Endothelial cell of umbilical vein (primary cell): ENCODE results near the gene URGCP. TPM values are rescaled to one million over a fixed set of nuclear protein-coding genes. Genes with fewer than 3 reads are reported as not detected.

Source experiments
- Bru-seq: library from RNA; stranded (reverse); fragments of 400-500 nt; gene quantifications from one replicate; lab custom pipeline; 2021; lab: Mats Ljungman, UMichigan
- BruChase-seq, 2 experiments: library from RNA; stranded (reverse); fragments of 400-500 nt; gene quantifications; one replicate each; lab custom pipeline; 2021; lab: Mats Ljungman, UMichigan
- BruUV-seq: library from RNA; stranded (reverse); fragments of 400-500 nt; replicated peaks from 2 replicates; lab custom pipeline; 2021; lab: Mats Ljungman, UMichigan
- CTCF ChIA-PET: fragments of 300-600, 350-600 bp; sonication (Branson Sonifier 250); formaldehyde crosslinking; loops from one replicate; lab custom pipeline; 2021; ENCODE audit warnings: antibody characterized with exemption, inconsistent platforms; lab: Charles Lee
- POLR2A ChIA-PET: fragments of 300-600, 350-600 bp; sonication (Branson Sonifier 250); formaldehyde crosslinking; loops from one replicate; lab custom pipeline; 2021; ENCODE audit warnings: antibody characterized with exemption, inconsistent platforms; lab: Charles Lee
- DNase-seq: peaks from one replicate; pipeline ENCODE4 v3.0.0-alpha.2; 2011; ENCODE audit warnings: low read depth, low spot score
- FAIRE-seq: peaks from 2 replicates; lab custom pipeline; 2011; peaks lifted over from hg19 to GRCh38; lab: Jason Lieb, UNC
- H2AFZ ChIP-seq: 2 replicates; pipeline ENCODE4 v1.6.0; 2012; ENCODE audit warnings: low read depth, low read length, control low read depth, inconsistent platforms
- H3K27ac ChIP-seq: 2 replicates; pipeline ENCODE4 v1.5.1; 2011; ENCODE audit warnings: low read depth, mild to moderate bottlenecking, control low read depth, low read length, moderate library complexity; ENCODE audit not compliant: insufficient read depth
- H3K27me3 ChIP-seq, 2 experiments: 2 replicates each; pipeline versions ENCODE4 v1.6.0 to v1.6.1; 2011; ENCODE audit warnings: low read length in 2 of 2, mixed read lengths in 1 of 2; ENCODE audit not compliant: control insufficient read depth in 2 of 2, insufficient read depth in 2 of 2
- H3K36me3 ChIP-seq, 2 experiments: 2 replicates in 1 of 2; 3 replicates in 1 of 2; pipeline ENCODE4 v1.5.1; 2011; ENCODE audit warnings: low read length in 2 of 2, mild to moderate bottlenecking in 1 of 2, moderate library complexity in 1 of 2; ENCODE audit not compliant: control insufficient read depth in 2 of 2, insufficient read depth in 2 of 2; ENCODE audit errors: extremely low read depth in 1 of 2
- H3K4me1 ChIP-seq: 3 replicates; pipeline ENCODE4 v1.5.1; 2011; ENCODE audit warnings: mild to moderate bottlenecking, low read length; ENCODE audit not compliant: control insufficient read depth, insufficient read depth; ENCODE audit errors: extremely low read depth
- H3K4me2 ChIP-seq: 2 replicates; pipeline ENCODE4 v1.6.1; 2011; ENCODE audit warnings: low read length, control low read depth, mixed read lengths; ENCODE audit not compliant: insufficient read depth
- H3K4me3 ChIP-seq, 3 experiments: fragments of 200-600 bp in 1 of 3; sonication (generic), shearing (Covaris generic) in 1 of 3; replicated peaks in 1 of 3; 2 replicates each; pipeline ENCODE4 v1.5.1; 2011 to 2016; ENCODE audit warnings: control low read depth in 3 of 3, low read length in 3 of 3, mild to moderate bottlenecking in 2 of 3, inconsistent platforms in 1 of 3, low read depth in 1 of 3, moderate library complexity in 1 of 3; ENCODE audit not compliant: insufficient read depth in 1 of 3
- H3K79me2 ChIP-seq: 2 replicates; pipeline ENCODE4 v1.6.0; 2012; ENCODE audit warnings: low read length, inconsistent platforms; ENCODE audit not compliant: control insufficient read depth, insufficient read depth
- H3K9ac ChIP-seq: replicated peaks from 2 replicates; pipeline ENCODE3; 2011; ENCODE audit warnings: low read length, control low read depth; ENCODE audit not compliant: insufficient read depth; ENCODE audit errors: extremely low read depth
- H3K9me1 ChIP-seq: replicated peaks from 3 replicates; pipeline ENCODE4 v1.6.0; 2011; ENCODE audit warnings: mild to moderate bottlenecking, low read length; ENCODE audit not compliant: control insufficient read depth, insufficient read depth; ENCODE audit errors: extremely low read depth
- H3K9me3 ChIP-seq: replicated peaks from 2 replicates; pipeline ENCODE4 v1.5.1; 2012; ENCODE audit warnings: low read length, inconsistent platforms; ENCODE audit not compliant: control insufficient read depth, insufficient read depth
- H4K20me1 ChIP-seq: replicated peaks from 2 replicates; pipeline ENCODE3; 2011; ENCODE audit warnings: mild to moderate bottlenecking, low read length; ENCODE audit not compliant: control insufficient read depth, insufficient read depth; ENCODE audit errors: extremely low read depth
- CTCF ChIP-seq, 2 donors: IDR thresholded peaks; 1 replicate in 1 of 2; 2 replicates in 1 of 2; pipeline ENCODE4 v1.5.1; 2011; ENCODE audit warnings: low read length in 2 of 2, mild to moderate bottlenecking in 2 of 2, moderate library complexity in 2 of 2, control low read depth in 1 of 2, inconsistent platforms in 1 of 2, low read depth in 1 of 2; ENCODE audit not compliant: insufficient read depth in 1 of 2; ENCODE audit errors: extremely low read depth in 1 of 2
- EZH2 ChIP-seq: IDR thresholded peaks from 2 replicates; pipeline ENCODE4 v1.6.1; 2012; ENCODE audit warnings: borderline replicate concordance, low read depth, mild to moderate bottlenecking, moderate library complexity, low read length, inconsistent platforms; ENCODE audit not compliant: severe bottlenecking
- FOS ChIP-seq: IDR thresholded peaks from 2 replicates; pipeline ENCODE4 v1.6.1; 2011; ENCODE audit warnings: mild to moderate bottlenecking, low read length, moderate library complexity, borderline replicate concordance; ENCODE audit not compliant: insufficient read depth
- GATA2 ChIP-seq: IDR thresholded peaks from 2 replicates; pipeline ENCODE4 v1.7.0; 2011; ENCODE audit warnings: low read depth, mild to moderate bottlenecking, moderate library complexity, mixed read lengths, low read length; ENCODE audit not compliant: insufficient read length, insufficient read depth
- JUN ChIP-seq: IDR thresholded peaks from 2 replicates; pipeline ENCODE4 v1.6.1; 2011; ENCODE audit warnings: borderline replicate concordance, low read depth; ENCODE audit not compliant: insufficient read length, insufficient read depth
- MAX ChIP-seq: IDR thresholded peaks from 2 replicates; pipeline ENCODE4 v1.6.1; 2011; ENCODE audit not compliant: insufficient read depth, insufficient read length
- MYC ChIP-seq: IDR thresholded peaks from one replicate; pipeline ENCODE4 v1.6.1; 2011; ENCODE audit warnings: mild to moderate bottlenecking, low read depth, low read length
- POLR2A ChIP-seq: IDR thresholded peaks from 2 replicates; pipeline ENCODE4 v1.6.1; 2012; ENCODE audit warnings: low read depth, mild to moderate bottlenecking, control low read depth, low read length
- POLR2AphosphoS5 ChIP-seq: IDR thresholded peaks from 2 replicates; pipeline ENCODE4 v1.6.1; 2012; ENCODE audit warnings: low read depth, mild to moderate bottlenecking, control low read depth, low read length, moderate library complexity; ENCODE audit not compliant: insufficient read depth
- dilution Hi-C: fragments of 300-500 bp; cut with MboI; formaldehyde crosslinking; loops from one replicate; pipeline ENCODE4 v1.15.0; 2019; ENCODE audit warnings: low sequenced_read_pairs; ENCODE audit not compliant: extremely low pct_ligation_motif_present
- intact Hi-C: fragments of 100-400 bp; cut with micrococcal nuclease; formaldehyde crosslinking; loops from one replicate; pipeline ENCODE4 v1.10.0; 2022
- long read RNA-seq: library from polyadenylated mRNA; stranded (forward); transcript quantifications from one replicate; pipeline ENCODE4 v2.0.0, GENCODE V29; 2021
- polyA minus RNA-seq, 3 experiments: library from RNA; depleted of rRNA, polyadenylated mRNA; stranded (reverse); fragments of >200 nt; gene quantifications; 1 replicate in 1 of 3; 2 replicates in 2 of 3; pipeline ENCODE4 v1.2.3, GENCODE V29; 2011
- polyA plus RNA-seq, 4 experiments: library from polyadenylated mRNA; depleted of rRNA in 3 of 4; stranded (reverse) in 3 of 4; unstranded in 1 of 4; fragments of >200 nt; gene quantifications; 2 replicates each; pipeline versions ENCODE4 v1.2.1 to v1.2.3, GENCODE V29; 2011 to 2012; ENCODE audit warnings: missing spikeins in 1 of 4
- total RNA-seq: library from RNA; stranded (reverse); gene quantifications from 2 replicates; pipeline ENCODE4 v1.2.3, GENCODE V29; 2021

Gene URGCP
- total RNA-seq (25.3 and 26.8 TPM in 2 replicates), polyA plus RNA-seq (13.1 and 14.9 TPM in 2 replicates), polyA minus RNA-seq (35.7 and 40.4 TPM in 2 replicates), Bru-seq, nascent RNA (percentile 68 among the genes with signal in this experiment), BruChase-seq, experiment 1, labeled RNA remaining after a 6-hour chase (percentile 84 among the genes with signal in this experiment), BruChase-seq, experiment 2, labeled RNA remaining after a 2-hour chase (percentile 91 among the genes with signal in this experiment)
- polyA plus RNA-seq (2011; cell fraction: cytosol; rRNA removed): 16.3 and 22.6 TPM in 2 replicates
- polyA plus RNA-seq (2011; cell fraction: nucleus; rRNA removed): 26.8 and 37.3 TPM in 2 replicates
- polyA plus RNA-seq (2012): 11.4 and 14.0 TPM in 2 replicates
- 19.5 TPM for polyA minus RNA-seq (2011; cell fraction: cytosol; rRNA and poly(A)+ RNA removed)
- polyA minus RNA-seq (2011; cell fraction: nucleus; rRNA and poly(A)+ RNA removed): 9.6 and 14.8 TPM in 2 replicates
- long read RNA-seq, full-length matches to known transcripts: 42 of 52 reads
- long read RNA-seq, partial matches to known transcripts: 0 of 52 reads
- long read RNA-seq, other reads (novel, unspliced or antisense): 10 of 52 reads

GRCh38 chr7:43906331-43907010 lies at the start of gene URGCP:
Gene URGCP, minus strand, starts transcription at chr7:43906596. Its CDS starts 21 bp downstream, at chr7:43906575.
- intact Hi-C loops: loop anchor here (1.0 to 5.0 kb wide), 3 partner anchors 20 to 334 kb away; partner anchors contain the start of genes MRPS24 and UBE2D4
- no peaks in the 10 kb centered on the region for H4K20me1 ChIP-seq
- H3K4me1 ChIP-seq: peaks cover 8% of the 10 kb centered on the region
- H3K27ac ChIP-seq: peak within 1 kb of the TSS; percentile 19
- no peaks in the 10 kb centered on the region for H3K36me3 ChIP-seq
- dilution Hi-C loops: no loop called here
- no peaks in the 10 kb centered on the region for H3K9me1 ChIP-seq
- FAIRE-seq: no peak
- peak; percentile 26 for DNase-seq
- peaks cover 34% of the 10 kb centered on the region for H3K79me2 ChIP-seq
- H2AFZ ChIP-seq: peak within 1 kb of the TSS; percentile 97
- BruUV-seq: no TSS peak
- TF ChIP-seq GATA2 (no peak), CTCF (IDR thresholded peaks at IDR 0.05; ENCODE audit: extremely low read depth in 1 of 2, insufficient read depth in 1 of 2, low read depth in 1 of 2, low read length in 2 of 2) (no peak), POLR2AphosphoS5 (peak; percentile 65), MAX (no peak), JUN (no peak), FOS (no peak), EZH2 (no peak), POLR2A (peak; percentile 75), MYC (no peak)
- CTCF ChIA-PET: no interaction called here
- H3K4me2 ChIP-seq: peak within 1 kb of the TSS; percentile 90
- peak within 1 kb of the TSS; percentile 68 for H3K9ac ChIP-seq
- H3K9me3 ChIP-seq: no peaks in the 10 kb centered on the region
- H3K4me3 ChIP-seq: peak within 1 kb of the TSS; percentile 59 to 72 (median 69)
- POLR2A ChIA-PET: no interaction called here
- no peaks in the 10 kb centered on the region for H3K27me3 ChIP-seq
